GM23338 (cell line): ENCODE results near the gene UBASH3B. TPM values are rescaled to one million over a fixed set of nuclear protein-coding genes. Genes with fewer than 3 reads are reported as not detected.

Source experiments
- ATAC-seq: fragments of 200-7000 bp; cut with Tn5 transposase; 3 replicates; pipeline ENCODE4 v1.9.1; 2020
- DNase-seq: peaks from one replicate; pipeline ENCODE4 v3.0.0-alpha.2; 2015; ENCODE audit warnings: low spot score
- H2AFZ ChIP-seq: fragments of 200-600 bp; sonication (generic); 2 replicates; pipeline ENCODE4 v1.8.0; 2016; ENCODE audit warnings: antibody characterized with exemption, mild to moderate bottlenecking, moderate library complexity
- H3F3A ChIP-seq: fragments of 200-600 bp; sonication (generic); replicated peaks from 2 replicates; pipeline ENCODE4 v1.8.0; 2017; ENCODE audit warnings: antibody characterized with exemption, mixed run types, low read depth
- H3K27ac ChIP-seq: fragments of 200-600 bp; sonication (generic); 2 replicates; pipeline ENCODE4 v1.6.1; 2016; ENCODE audit warnings: low read depth
- H3K27me3 ChIP-seq: fragments of 200-600 bp; sonication (generic); 2 replicates; pipeline ENCODE4 v1.8.0; 2016; ENCODE audit warnings: mild to moderate bottlenecking, mixed run types, moderate library complexity; ENCODE audit not compliant: insufficient read depth
- H3K36me3 ChIP-seq: fragments of 200-600 bp; sonication (generic); 2 replicates; pipeline ENCODE4 v1.8.0; 2016; ENCODE audit warnings: mild to moderate bottlenecking; ENCODE audit not compliant: insufficient read depth
- H3K4me1 ChIP-seq: fragments of 200-600 bp; sonication (generic); 2 replicates; pipeline ENCODE4 v1.8.0; 2016; ENCODE audit warnings: mild to moderate bottlenecking, moderate library complexity; ENCODE audit not compliant: insufficient read depth
- H3K4me2 ChIP-seq: fragments of 200-600 bp; sonication (generic); 2 replicates; pipeline ENCODE4 v1.7.1; 2017; ENCODE audit warnings: mixed run types
- H3K4me3 ChIP-seq: fragments of 200-600 bp; sonication (generic); 2 replicates; pipeline ENCODE4 v1.6.1; 2016; ENCODE audit warnings: mixed run types
- H3K79me2 ChIP-seq: fragments of 200-600 bp; sonication (generic); replicated peaks from 2 replicates; pipeline ENCODE4 v1.8.0; 2017; ENCODE audit warnings: mild to moderate bottlenecking; ENCODE audit not compliant: insufficient read depth
- H3K9me2 ChIP-seq: fragments of 200-600 bp; sonication (generic); 2 replicates; pipeline ENCODE4 v1.8.0; 2017; ENCODE audit not compliant: insufficient read depth
- H4K20me1 ChIP-seq: fragments of 200-600 bp; sonication (generic); replicated peaks from 2 replicates; pipeline ENCODE4 v1.8.0; 2017; ENCODE audit warnings: mild to moderate bottlenecking; ENCODE audit not compliant: insufficient read depth
- H3K27ac Mint-ChIP-seq: 2 replicates; pipeline ENCODE4 v1.8.0; 2020; ENCODE audit warnings: inconsistent platforms, mild to moderate bottlenecking, moderate library complexity, mixed read lengths
- H3K27me3 Mint-ChIP-seq: 3 replicates; pipeline ENCODE4 v1.8.0; 2022; ENCODE audit warnings: low read depth, mild to moderate bottlenecking, moderate library complexity, mixed read lengths, inconsistent platforms; ENCODE audit not compliant: insufficient read depth, poor library complexity
- H3K36me3 Mint-ChIP-seq: 3 replicates; pipeline ENCODE4 v1.8.0; 2021; ENCODE audit warnings: low read depth, mild to moderate bottlenecking, inconsistent platforms, moderate library complexity, mixed read lengths
- H3K4me1 Mint-ChIP-seq: 3 replicates; pipeline ENCODE4 v1.8.0; 2020; ENCODE audit warnings: mild to moderate bottlenecking, inconsistent platforms, mixed read lengths
- H3K4me3 Mint-ChIP-seq: 3 replicates; pipeline ENCODE4 v1.8.0; 2021; ENCODE audit warnings: moderate library complexity, mild to moderate bottlenecking, inconsistent platforms, mixed read lengths
- H3K9me3 Mint-ChIP-seq: 3 replicates; pipeline ENCODE4 v1.8.0; 2020; ENCODE audit warnings: moderate library complexity, mild to moderate bottlenecking, inconsistent platforms, mixed read lengths
- CREB1 ChIP-seq: fragments of 250-450 bp; sonication (Bioruptor Pico); IDR thresholded peaks from 2 replicates; pipeline ENCODE4 v1.5.0; 2020; ENCODE audit warnings: low read depth, mild to moderate bottlenecking, moderate library complexity
- EZH2 ChIP-seq: fragments of 200-600 bp; sonication (generic); IDR thresholded peaks from one replicate; pipeline ENCODE4 v1.8.0; 2017; ENCODE audit warnings: antibody characterized with exemption, mild to moderate bottlenecking, low read depth; ENCODE audit not compliant: unreplicated experiment
- EZH2phosphoT487 ChIP-seq: fragments of 200-600 bp; sonication (generic); IDR thresholded peaks from one replicate; pipeline ENCODE4 v1.8.1; 2018; ENCODE audit warnings: antibody characterized with exemption; ENCODE audit not compliant: unreplicated experiment
- JUNB ChIP-seq: IDR thresholded peaks from one replicate; pipeline ENCODE4 v1.6.1; 2016; ENCODE audit warnings: antibody characterized with exemption; ENCODE audit not compliant: unreplicated experiment
- STAT1 ChIP-seq: IDR thresholded peaks from one replicate; pipeline ENCODE4 v1.6.1; 2016; ENCODE audit warnings: antibody characterized with exemption; ENCODE audit not compliant: unreplicated experiment
- ZNF114 ChIP-seq: fragments of 250-450 bp; sonication (Bioruptor Pico); IDR thresholded peaks from 2 replicates; pipeline ENCODE4 v1.5.0; 2020; ENCODE audit warnings: mild to moderate bottlenecking, moderate library complexity
- polyA plus RNA-seq: library from polyadenylated mRNA; unstranded; fragments of >200 nt; fragmentation: Nextera tagmentation; extraction: Ambion mirVana; gene quantifications from 2 replicates; pipeline ENCODE4 v1.2.1, GENCODE V29; 2016
- total RNA-seq: library from RNA; depleted of rRNA; stranded (reverse); fragments of >200 nt; shearing (Covaris generic); gene quantifications from 2 replicates; pipeline ENCODE4 v1.2.3, GENCODE V29; 2014
- TF ChIP-seq, protein P1 (sequence below): IDR thresholded peaks from 2 replicates; pipeline ENCODE4 v1.6.1; 2016; ENCODE audit warnings: antibody characterized with exemption
- TF ChIP-seq, protein P2 (sequence below): IDR thresholded peaks from one replicate; pipeline ENCODE4 v1.6.1; 2018; ENCODE audit warnings: antibody characterized with exemption; ENCODE audit not compliant: unreplicated experiment
- TF ChIP-seq, protein P3 (sequence below): fragments of 250-450 bp; sonication (Bioruptor Pico); IDR thresholded peaks from 2 replicates; pipeline ENCODE4 v1.5.0; 2020; ENCODE audit warnings: mild to moderate bottlenecking, moderate library complexity

UBASH3B gene
- total and polyA plus RNA-seq, 2 experiments from 2014 or later, result 2.1 to 12.0 TPM

DNA sequence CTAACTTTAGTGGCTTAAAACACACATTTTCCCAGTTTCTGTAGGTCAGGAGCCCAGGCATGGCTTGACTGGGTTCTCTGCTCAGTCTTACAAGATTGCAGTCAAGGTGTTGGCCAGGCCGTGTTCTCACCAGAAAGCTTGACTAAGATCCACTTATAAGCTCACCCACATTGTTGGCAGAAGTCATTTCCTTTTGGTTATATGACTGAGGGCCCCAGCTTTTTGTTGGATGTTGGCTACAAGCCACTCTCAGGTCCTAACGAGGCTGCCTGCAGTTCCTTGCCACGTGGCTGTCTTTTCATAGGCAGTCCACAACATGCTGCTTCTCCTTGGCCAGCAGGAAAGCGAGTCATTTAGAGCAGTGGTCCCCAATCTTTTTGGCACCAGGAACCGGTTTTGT lies 103.5 kb downstream of the UBASH3B start:
- H3K9me2 ChIP-seq, result no peaks in the 10 kb centered on the region
- Mint-ChIP-seq H3K27me3 (peaks cover 7% of the 10 kb centered on the region), H3K4me3 (no peak overlapping the region), H3K4me1 (peaks cover 6% of the 10 kb centered on the region), H3K27ac (no peak overlapping the region; the same call in 1 of the 2 replicates), H3K9me3 (no peaks in the 10 kb centered on the region; the same call in 2 of the 3 replicates), H3K36me3 (no peaks in the 10 kb centered on the region)
- no peaks in the 10 kb centered on the region for H3K27me3 ChIP-seq
- no peak for ATAC-seq
- H2AFZ ChIP-seq, result no peak overlapping the region
- H3K36me3 ChIP-seq, result no peaks in the 10 kb centered on the region
- H3K79me2 ChIP-seq, result no peaks in the 10 kb centered on the region
- no peaks in the 10 kb centered on the region for H3K4me1 ChIP-seq
- H3K27ac ChIP-seq, result no peak overlapping the region
- TF ChIP-seq EZH2 (no peak), CREB1 (CRISPR knock-in tag) (no peak), ZNF114 (CRISPR knock-in tag) (no peak), EZH2phosphoT487 (no peak), JUNB (no peak)
- TF ChIP-seq, protein P1, sequence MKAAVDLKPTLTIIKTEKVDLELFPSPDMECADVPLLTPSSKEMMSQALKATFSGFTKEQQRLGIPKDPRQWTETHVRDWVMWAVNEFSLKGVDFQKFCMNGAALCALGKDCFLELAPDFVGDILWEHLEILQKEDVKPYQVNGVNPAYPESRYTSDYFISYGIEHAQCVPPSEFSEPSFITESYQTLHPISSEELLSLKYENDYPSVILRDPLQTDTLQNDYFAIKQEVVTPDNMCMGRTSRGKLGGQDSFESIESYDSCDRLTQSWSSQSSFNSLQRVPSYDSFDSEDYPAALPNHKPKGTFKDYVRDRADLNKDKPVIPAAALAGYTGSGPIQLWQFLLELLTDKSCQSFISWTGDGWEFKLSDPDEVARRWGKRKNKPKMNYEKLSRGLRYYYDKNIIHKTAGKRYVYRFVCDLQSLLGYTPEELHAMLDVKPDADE, result no peak
- H3F3A ChIP-seq, result no peaks in the 10 kb centered on the region
- DNase-seq, result no peak
- H3K4me2 ChIP-seq, result no peak overlapping the region
- H4K20me1 ChIP-seq, result no peaks in the 10 kb centered on the region; the same call in none of the 2 replicates
- no peak overlapping the region for H3K4me3 ChIP-seq

DNA sequence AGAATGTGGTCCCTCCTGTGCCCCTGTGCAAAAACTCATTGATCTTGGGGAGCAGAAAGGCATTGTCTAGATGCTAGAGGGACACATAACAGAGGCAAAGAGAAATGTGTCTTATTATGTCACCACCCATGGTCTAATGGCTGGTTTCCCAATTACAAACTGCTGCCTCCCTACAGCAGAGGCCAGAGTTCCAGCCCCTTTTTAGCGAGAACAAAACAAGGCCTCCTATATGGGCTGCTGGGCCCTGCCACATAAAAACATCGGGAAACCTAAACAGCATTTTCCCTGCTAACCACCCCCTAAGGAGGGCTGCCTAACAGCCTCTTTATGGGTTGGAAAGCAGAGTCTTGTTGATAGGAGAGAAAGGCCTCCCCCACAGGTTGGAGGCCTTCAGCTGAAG lies 107.6 kb downstream of the UBASH3B start:
- no peaks in the 10 kb centered on the region; the same call in 2 of the 3 replicates for H3K9me3 Mint-ChIP-seq
- no peaks in the 10 kb centered on the region; the same call in 1 of the 2 replicates for H4K20me1 ChIP-seq
- no peaks in the 10 kb centered on the region for H3K4me1 ChIP-seq
- H3K36me3 Mint-ChIP-seq, result no peaks in the 10 kb centered on the region
- DNase-seq (no peak), ATAC-seq (no peak)
- no peak overlapping the region for H2AFZ ChIP-seq
- H3K4me3 ChIP-seq, result no peak overlapping the region
- no peaks in the 10 kb centered on the region; the same call in 2 of the 3 replicates for H3K4me1 Mint-ChIP-seq
- H3K4me2 ChIP-seq, result no peak overlapping the region
- no peaks in the 10 kb centered on the region for H3K27me3 ChIP-seq
- H3K27ac ChIP-seq, result no peak overlapping the region
- TF ChIP-seq EZH2 (no peak), STAT1 (no peak), ZNF114 (CRISPR knock-in tag) (no peak), CREB1 (CRISPR knock-in tag) (no peak), JUNB (no peak)
- TF ChIP-seq, protein P1, result no peak
- TF ChIP-seq, protein P2, sequence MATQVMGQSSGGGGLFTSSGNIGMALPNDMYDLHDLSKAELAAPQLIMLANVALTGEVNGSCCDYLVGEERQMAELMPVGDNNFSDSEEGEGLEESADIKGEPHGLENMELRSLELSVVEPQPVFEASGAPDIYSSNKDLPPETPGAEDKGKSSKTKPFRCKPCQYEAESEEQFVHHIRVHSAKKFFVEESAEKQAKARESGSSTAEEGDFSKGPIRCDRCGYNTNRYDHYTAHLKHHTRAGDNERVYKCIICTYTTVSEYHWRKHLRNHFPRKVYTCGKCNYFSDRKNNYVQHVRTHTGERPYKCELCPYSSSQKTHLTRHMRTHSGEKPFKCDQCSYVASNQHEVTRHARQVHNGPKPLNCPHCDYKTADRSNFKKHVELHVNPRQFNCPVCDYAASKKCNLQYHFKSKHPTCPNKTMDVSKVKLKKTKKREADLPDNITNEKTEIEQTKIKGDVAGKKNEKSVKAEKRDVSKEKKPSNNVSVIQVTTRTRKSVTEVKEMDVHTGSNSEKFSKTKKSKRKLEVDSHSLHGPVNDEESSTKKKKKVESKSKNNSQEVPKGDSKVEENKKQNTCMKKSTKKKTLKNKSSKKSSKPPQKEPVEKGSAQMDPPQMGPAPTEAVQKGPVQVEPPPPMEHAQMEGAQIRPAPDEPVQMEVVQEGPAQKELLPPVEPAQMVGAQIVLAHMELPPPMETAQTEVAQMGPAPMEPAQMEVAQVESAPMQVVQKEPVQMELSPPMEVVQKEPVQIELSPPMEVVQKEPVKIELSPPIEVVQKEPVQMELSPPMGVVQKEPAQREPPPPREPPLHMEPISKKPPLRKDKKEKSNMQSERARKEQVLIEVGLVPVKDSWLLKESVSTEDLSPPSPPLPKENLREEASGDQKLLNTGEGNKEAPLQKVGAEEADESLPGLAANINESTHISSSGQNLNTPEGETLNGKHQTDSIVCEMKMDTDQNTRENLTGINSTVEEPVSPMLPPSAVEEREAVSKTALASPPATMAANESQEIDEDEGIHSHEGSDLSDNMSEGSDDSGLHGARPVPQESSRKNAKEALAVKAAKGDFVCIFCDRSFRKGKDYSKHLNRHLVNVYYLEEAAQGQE, result no peak
- TF ChIP-seq, protein P3, sequence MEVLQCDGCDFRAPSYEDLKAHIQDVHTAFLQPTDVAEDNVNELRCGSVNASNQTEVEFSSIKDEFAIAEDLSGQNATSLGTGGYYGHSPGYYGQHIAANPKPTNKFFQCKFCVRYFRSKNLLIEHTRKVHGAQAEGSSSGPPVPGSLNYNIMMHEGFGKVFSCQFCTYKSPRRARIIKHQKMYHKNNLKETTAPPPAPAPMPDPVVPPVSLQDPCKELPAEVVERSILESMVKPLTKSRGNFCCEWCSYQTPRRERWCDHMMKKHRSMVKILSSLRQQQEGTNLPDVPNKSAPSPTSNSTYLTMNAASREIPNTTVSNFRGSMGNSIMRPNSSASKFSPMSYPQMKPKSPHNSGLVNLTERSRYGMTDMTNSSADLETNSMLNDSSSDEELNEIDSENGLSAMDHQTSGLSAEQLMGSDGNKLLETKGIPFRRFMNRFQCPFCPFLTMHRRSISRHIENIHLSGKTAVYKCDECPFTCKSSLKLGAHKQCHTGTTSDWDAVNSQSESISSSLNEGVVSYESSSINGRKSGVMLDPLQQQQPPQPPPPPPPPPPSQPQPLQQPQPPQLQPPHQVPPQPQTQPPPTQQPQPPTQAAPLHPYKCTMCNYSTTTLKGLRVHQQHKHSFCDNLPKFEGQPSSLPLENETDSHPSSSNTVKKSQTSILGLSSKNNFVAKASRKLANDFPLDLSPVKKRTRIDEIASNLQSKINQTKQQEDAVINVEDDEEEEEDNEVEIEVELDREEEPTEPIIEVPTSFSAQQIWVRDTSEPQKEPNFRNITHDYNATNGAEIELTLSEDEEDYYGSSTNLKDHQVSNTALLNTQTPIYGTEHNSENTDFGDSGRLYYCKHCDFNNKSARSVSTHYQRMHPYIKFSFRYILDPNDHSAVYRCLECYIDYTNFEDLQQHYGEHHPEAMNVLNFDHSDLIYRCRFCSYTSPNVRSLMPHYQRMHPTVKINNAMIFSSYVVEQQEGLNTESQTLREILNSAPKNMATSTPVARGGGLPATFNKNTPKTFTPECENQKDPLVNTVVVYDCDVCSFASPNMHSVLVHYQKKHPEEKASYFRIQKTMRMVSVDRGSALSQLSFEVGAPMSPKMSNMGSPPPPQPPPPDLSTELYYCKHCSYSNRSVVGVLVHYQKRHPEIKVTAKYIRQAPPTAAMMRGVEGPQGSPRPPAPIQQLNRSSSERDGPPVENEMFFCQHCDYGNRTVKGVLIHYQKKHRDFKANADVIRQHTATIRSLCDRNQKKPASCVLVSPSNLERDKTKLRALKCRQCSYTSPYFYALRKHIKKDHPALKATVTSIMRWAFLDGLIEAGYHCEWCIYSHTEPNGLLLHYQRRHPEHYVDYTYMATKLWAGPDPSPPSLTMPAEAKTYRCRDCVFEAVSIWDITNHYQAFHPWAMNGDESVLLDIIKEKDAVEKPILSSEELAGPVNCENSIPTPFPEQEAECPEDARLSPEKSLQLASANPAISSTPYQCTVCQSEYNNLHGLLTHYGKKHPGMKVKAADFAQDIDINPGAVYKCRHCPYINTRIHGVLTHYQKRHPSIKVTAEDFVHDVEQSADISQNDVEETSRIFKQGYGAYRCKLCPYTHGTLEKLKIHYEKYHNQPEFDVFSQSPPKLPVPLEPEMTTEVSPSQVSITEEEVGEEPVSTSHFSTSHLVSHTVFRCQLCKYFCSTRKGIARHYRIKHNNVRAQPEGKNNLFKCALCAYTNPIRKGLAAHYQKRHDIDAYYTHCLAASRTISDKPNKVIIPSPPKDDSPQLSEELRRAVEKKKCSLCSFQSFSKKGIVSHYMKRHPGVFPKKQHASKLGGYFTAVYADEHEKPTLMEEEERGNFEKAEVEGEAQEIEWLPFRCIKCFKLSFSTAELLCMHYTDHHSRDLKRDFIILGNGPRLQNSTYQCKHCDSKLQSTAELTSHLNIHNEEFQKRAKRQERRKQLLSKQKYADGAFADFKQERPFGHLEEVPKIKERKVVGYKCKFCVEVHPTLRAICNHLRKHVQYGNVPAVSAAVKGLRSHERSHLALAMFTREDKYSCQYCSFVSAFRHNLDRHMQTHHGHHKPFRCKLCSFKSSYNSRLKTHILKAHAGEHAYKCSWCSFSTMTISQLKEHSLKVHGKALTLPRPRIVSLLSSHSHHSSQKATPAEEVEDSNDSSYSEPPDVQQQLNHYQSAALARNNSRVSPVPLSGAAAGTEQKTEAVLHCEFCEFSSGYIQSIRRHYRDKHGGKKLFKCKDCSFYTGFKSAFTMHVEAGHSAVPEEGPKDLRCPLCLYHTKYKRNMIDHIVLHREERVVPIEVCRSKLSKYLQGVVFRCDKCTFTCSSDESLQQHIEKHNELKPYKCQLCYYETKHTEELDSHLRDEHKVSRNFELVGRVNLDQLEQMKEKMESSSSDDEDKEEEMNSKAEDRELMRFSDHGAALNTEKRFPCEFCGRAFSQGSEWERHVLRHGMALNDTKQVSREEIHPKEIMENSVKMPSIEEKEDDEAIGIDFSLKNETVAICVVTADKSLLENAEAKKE (CRISPR knock-in tag), result no peak
- peaks cover 3% of the 10 kb centered on the region for H3K27me3 Mint-ChIP-seq
- no peak overlapping the region for H3K4me3 Mint-ChIP-seq
- H3K79me2 ChIP-seq, result no peaks in the 10 kb centered on the region
- H3K9me2 ChIP-seq, result no peaks in the 10 kb centered on the region
- H3F3A ChIP-seq, result no peaks in the 10 kb centered on the region
- no peaks in the 10 kb centered on the region for H3K36me3 ChIP-seq
- H3K27ac Mint-ChIP-seq, result no peak overlapping the region
